Activated naive CD4-positive, alpha-beta T cell (primary cell): ENCODE measurements around the gene MDFI.
"Not testable (repeated sequence)": the region's sequence is repeated elsewhere in the genome, so short reads cannot be mapped to it uniquely, and the experiment has no call there.

Experiments used
- DNase-seq, 4 experiments: peaks; one replicate each; lab custom pipeline; 2025; lab: John Stamatoyannopoulos, UW

MDFI gene

DNA sequence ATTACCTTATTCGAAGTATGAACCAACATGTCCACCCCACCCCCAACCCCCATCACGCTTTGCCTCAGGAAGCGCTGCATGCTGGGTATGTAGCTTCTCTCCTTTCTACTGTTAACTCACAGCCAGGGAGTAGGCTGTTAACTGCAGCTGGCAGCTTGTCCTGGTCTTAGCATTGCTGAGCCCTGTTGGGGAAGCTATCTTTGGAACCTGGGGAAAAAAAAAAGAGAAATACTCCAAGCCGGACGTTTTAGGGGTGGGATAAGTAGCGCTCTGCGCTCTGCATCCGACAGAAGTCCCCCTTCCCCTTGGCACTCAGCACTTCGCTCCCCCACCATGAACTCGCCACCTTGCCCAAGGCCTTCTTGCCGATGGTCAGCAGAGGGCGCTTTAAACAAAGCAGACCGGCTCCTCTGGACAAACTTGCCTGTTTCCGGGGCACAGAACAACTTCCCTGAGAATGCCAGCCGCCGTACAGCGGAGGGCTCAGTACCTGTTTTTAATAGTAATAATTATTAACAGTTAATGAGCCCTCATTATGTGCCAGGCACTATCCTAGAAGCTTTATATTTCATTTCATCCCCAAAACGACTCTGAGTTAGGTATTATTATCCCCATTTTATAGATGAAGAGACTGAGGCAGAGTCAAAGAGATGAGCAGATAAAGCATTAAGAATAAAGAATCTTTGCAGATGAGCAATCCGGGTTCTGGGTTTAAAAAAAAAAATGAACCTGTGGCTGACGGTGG, 35.2 kb upstream of the MDFI start:
- peak; percentile 27 to 54 (median 42) for DNase-seq

DNA sequence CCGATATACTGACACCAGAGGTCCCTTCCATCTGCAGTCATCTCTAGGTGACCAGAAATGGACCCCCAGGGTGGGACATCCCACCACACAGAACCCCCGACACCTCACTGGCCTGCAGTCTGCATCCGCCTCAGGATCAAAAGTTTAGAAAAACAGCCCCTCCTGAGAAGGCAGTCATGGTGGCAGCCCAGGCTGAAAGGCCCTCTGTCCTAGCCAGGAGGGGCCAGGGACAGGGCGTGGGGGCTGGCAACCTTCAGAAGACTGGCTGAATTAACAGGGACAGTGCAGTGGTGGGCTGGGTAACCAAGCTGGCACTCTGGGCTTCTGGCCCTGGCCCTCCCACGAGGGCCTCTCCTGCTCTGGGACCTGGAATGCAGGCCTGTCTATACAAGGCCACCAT, 34.3 kb upstream of the MDFI start:
- DNase-seq = no peak

DNA sequence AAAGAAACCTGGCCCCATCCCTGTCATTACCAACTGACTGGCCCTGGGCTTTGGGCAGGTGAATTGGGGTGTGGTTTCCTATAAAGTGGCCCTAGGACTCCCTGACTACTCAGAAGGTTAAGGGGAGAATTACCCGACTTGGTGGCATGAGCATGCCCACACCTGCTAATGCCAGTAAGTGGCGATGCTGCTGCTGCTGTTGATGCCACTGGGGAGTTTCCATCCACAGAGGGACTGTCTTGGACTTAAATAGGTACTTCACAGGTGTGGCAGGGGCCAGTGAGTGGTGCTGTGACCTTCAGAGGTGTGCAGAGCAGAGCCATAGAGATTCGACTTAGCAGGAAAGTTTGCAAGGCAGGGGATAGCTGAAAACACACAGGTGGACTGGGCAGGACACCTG, 32.6 kb upstream of the MDFI start:
- DNase-seq = no peak

DNA sequence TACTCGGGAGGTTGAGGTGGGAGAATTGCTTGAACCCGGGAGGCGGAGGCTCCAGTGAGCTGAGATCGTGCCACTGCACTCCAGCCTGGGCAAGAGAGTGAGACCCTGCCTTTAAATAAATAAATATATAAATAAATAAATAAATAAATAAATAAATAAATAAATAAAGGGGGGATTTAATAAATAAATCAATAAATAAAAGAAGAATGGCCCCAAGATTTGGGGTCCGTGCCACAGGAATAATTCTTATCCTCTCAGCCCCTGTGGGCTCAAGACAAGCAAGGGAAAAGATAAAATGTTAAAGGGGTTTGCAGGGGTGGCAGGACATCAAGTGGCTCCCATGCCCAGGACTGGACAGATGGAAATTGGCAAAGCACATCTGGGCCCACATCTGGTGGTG, 31.2 kb upstream of the MDFI start:
- no peak for DNase-seq

DNA sequence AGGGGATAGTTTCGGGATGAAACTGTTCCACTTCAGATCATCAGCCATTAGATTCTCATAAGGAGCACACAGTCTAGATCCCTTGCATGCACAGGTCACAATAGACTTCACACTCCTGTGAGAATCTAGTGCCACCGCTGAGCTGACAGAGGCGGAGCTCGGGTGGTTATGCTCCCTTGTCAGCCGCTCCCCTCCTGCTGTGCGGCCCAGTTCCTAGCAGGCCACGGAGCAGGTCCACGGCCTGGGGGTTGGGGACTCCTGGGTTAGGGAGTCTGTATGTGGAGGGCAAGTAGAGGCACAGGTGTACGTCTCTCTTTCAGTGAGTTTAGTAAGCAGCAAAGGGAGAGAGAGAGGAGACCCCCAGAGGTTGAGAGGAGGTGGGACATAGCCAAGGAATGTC, 30.5 kb upstream of the MDFI start:
- no peak for DNase-seq

DNA sequence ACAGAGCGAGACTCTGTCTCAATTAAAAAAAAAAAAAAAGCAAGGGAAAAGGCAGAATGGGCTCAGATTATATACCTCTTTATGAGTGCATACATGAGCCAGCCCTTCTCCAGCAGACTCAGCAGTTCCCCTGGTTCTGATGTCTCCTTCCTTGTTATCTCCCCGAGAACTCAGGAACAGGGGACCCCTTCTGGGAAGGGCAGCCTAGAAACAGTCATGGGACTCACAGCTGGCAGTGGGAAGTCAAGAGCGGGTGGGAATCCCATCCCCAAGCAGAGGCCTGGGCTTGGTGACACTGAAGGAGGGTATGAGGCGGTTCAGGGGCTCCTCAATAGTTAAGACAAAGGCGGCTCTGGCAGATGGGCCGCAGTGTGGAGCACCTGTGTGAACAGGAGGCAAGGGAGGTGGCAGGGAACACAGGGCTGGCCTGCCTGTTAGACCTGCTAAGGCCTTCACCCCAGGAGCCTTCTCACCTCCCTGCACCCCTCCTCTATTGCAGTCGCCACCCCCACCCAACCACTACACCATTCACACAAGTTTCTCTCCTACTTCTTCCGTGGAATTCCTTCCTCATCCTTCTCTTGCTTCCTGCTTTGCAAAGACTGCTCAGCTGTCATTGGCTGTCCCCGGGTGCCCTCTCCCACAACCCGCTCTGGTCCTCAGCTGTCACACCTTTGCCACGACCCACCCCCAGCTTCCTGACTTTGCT, 29.7 kb upstream of the MDFI start:
- no peak for DNase-seq

DNA sequence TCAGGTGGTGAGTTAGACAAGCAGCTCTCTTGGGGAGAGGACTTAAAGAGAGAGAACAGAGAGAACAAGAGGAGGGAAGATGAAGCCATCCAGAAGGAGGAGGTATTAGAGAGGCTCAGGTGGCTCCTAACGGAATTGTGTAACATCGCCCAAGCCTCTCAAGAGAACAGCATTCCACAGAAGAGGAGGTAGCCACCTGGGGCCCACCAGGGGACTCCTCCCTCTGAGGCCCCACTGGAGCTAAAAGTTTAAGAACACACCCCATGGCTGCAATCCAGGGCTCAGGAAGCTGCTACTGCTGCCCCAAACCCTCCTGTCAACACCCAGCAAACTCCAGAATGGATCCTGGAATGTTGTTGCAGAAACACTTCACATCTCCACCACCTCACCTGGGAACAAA, 23.6 kb upstream of the MDFI start:
- no peak for DNase-seq

DNA sequence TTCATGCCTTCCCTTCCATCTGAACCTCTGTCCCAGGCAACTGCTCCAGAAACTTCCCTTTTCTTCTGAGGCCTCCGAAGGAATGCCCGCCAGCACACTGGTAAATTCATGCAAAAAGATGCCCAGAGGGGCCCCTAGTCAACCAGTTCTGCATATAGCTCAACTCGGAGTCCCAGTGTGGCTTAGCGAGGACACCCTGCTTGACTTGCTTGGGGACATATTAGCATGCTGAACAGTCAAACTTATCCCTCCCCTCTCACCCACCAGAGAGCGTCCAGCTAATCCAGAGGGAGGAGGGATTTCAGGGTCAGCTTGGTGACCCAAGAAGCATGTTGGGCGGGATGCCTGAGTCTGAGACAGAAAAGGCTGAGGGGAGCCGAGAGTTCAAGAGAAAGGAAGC, 23.0 kb upstream of the MDFI start:
- no peak for DNase-seq

DNA sequence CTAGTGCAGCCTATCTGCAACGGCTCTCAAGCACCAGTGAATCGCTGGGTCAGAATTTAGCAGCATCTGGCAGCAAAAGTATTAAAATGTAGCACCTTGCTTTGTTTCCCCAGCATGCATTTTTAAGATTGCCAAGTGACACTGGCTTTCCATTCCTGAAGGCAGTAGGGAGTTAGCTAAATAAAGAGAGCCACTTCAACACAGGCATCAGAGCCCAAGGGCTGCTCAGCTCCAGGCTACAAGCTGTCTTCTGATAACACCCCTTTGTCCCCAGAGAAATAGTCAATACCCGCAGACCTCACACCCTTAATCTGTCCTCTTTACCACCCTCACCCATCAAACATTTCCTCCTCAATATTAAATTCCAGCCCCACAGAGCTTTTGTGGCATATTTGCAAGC, 19.7 kb upstream of the MDFI start:
- DNase-seq = no peak

DNA sequence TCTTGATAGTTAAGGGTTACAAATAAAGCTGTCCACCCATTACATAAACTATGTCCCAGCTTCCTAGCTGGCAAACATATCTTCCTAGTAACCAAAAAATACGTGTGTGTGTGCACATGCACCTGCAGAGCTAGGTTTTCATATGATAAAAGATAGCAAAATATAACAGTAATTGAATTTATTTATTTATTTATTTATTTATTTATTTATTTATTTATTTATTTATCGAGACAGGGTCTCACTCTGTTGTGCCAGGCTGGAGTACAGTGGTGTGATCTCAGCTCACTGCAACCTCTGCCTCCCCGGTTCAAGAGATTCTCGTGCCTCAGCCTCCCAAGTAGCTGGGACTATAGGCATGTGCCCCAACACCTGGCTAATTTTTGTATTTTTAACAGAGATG, 19.1 kb upstream of the MDFI start:
- not testable (repeated sequence) for DNase-seq

DNA sequence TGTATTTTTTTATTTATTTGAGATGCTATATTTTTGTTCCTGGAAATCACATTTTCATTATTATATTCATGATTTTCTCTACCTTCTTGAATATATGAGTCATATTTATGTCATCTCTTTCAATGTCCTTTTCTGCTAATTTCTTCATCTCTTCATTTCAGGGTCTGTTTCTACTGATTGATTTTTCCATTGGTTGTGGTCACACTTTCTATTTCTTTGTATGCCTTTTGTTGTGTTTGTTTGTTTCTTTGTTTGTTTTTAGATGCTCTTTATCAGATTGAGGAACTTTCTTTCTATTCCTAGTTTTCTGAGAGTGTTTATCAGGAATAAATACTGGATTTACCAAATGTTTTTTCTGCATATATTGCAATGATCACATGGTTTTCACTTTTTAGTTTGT, 16.9 kb upstream of the MDFI start:
- DNase-seq = no peak

DNA sequence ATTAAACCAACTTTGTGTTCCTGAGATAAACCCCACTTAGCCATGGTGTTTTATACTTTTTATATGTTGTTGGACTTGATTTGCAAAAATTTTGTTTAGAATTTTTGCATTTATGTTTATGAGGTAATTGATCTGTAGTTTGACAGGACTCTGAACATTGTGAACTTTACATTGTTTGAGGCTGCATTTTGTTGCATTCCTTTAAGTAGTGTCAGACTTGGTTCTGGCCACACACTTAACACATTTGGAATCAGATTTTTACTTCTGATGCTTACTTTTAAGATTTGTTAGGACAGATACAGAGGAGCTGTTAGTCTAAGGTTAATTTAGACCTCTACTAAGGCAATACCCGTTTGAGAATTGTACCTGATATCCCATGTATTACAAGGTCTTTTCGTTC, 16.5 kb upstream of the MDFI start:
- no peak for DNase-seq

DNA sequence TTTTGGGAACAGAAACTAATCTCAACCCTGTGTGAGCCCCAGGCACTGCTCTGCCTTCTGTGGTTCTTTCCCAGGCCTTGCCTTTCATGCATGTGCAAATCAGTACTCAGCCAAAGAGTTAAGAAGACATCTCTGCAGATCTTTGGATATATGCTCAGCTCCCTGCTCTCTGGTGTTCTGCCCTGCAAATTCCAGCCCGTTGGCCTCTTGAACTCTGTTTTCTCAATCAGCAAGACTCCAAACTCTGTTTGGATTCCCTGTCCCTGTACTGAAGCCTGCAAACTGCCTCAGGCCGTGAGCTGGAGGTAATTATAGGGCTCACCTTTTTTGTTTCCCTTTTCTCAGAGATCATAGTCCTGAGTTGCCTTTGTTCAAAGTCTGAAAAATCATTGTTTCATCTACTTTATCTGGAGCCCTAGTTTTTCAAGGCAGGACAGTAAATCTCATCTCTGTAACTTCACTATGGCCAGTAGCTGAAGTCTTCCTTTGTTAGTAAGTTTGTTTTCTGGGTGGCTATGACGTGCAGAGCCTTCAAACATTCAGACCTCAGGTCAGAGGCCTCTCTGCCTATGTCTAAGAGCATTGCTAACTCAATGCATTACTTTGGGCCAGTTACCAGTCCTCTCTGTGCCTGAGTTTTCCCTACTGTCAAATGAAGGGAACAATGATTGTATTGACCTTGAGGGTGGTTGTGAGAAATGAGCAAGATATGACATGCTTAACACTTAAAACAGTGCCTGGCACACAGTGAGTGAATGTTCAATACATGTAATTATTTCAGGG, 15.9 kb upstream of the MDFI start:
- no peak for DNase-seq

DNA sequence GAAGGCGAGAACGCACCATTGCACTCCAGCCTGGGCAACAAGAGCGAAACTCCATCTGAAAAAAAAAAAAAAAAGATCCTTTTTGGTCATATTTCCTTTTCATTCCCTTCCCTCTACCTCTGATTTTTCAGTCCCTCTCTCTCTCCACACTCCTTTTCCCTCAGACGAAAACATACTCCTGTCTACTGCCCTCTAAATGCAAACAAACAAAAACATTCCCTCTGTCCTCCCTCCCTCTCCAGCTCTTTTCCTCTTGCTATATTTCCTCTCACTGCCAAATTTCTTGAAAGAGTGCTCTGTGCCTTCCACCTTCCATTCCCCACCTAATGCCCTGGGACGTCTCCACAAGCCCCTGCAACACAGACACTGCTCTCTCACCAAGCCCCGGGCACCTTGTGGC, 14.9 kb upstream of the MDFI start:
- DNase-seq = no peak

DNA sequence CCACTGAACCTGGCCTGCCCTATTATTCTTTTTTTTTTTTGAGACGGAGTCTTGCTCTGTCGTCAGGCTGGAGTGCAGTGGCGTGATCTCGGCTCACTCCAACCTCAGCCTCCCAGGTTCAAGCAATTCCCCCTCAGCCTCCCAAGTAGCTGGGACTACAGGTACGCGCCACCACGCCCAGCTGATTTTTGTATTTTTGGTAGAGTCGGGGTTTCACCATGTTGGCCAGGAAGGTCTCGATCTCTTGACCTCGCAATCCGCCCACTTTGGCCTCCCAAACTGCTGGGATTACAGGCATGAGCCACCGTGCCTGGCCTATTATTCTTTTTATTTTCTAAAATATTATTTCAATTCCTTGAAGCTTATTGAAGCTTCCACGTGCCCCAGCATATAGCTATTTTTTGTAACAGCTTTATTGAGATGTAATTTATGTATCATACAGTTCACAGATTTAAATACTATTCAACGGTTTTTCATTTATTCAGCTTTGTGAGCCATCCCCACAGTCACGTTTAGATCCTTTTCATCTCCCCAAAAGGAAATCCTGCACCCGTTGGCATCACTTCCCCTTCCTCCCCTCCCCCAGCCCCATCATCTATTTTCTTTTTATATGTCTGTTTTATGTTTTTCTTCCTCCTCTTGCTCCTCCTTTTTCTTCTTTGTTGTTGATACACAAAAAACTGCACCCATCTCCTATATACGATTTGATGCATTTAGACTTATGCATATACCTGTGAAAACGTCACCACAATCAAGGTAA, 13.5 kb upstream of the MDFI start:
- no peak for DNase-seq

DNA sequence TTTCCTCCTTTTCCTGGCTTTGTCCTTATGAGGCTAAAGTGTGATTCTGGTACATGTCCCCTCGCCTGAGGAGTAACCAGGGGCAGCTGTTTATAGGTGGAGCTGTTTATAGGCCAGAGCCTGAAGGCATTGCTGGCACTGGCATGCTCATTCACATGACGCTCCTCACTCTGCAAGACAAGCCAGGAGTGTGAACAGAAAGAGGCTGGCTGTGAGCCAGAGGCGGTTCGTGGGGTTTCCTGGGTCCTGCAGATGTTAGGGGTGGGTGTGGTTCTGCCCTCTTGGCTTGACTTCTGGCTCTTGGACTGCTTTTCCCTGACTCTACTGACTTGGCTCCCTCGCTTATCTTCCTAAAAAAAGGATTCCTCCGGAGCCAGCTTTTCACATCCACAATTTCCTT, 12.8 kb upstream of the MDFI start:
- no peak for DNase-seq

DNA sequence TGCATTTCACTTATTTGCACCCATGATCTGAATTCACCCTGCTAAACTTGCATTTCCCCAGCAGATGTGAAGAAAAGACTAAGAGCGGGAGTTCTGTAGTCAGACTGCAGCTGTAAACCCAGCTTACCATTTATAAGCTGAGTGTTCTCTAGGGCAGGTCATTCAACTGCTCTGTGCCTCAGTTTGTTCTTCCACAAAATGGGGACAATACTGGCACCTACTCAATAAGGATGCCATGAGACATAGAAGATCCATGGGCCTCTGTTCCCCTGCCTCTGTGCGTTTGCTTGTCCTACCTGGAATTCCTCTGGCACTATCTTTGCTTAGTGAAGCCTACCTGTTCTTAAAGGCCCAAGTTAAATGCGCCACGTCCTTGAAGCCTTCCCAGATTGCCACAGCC, 12.2 kb upstream of the MDFI start:
- no peak for DNase-seq

DNA sequence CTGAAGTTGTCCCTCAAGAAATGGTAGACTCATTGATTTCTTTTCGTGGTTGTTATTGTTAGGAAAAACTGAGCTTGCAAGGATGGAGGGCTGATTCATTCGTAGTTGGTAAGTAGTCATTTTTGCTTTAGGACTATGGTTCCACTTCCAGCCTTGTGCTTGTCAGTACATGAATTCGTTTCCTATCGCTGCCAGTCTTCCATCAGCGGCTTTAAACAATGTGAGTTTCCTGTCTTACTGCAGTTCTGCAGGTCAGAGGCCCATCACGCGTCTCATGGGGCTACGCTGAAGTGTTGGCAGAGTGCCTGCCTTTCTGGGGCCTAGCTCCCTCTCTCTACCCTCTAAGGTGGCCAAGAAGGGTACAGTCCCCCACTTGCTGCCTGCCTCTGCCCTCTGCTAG, 11.4 kb upstream of the MDFI start:
- DNase-seq = no peak

DNA sequence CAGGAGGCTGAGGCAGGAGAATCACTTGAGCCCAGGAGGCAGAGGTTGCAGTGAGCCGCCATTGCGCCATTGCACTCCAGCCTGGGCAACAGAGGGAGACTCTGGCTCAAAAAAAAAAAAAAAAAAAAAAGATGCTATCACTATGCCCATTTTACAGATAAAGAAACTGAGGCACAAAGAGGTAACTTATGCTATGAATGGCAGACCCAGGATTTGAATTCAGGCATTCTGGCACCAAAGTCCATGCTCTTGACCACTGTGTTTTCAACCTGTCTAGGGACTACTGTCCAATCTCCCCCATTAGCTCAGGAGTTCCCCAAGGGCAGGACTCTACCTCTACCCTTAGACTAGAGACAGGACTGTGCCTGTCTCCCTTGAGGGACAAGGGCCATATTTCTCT, 9.1 kb upstream of the MDFI start:
- DNase-seq = no peak

DNA sequence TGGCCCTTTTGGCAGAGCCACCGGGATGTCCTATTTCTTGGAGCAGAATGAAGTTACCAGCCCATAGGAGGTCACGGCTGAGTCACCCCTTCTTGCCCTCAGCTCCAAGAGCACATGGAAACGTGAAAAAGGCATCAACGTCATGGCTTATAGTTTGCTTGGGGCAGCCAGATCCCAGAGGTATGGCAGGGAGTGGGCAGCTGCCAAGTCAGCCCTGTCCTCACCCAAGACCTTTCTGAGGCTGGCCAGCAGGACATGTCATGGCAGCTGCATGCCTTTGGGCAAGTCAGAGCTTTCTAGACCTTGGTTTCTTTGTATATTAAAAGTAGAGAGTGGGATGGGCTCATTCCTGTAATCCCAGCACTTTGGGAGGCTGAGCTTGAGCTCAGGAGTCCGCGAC, 8.2 kb upstream of the MDFI start:
- no peak for DNase-seq

DNA sequence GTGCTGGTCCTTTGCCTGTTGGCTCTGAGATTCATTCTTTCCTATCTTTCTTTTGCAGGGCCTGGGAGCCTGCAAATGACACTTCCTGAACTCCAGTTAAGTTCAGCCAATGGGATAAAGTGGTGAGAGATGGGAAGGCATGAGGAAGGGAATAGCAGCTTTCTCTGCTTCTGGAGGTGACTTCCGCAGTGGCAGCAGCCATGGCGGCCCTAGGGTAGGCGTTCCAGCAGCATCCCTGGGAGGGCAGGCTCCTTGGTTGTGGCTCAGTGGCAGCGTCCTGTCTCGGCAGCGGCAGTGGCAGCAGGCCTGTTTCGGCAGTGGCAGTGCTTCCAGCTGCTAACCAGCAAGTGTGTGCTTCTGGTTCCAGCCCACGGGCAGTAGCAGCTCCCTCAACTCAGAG, 7.3 kb upstream of the MDFI start:
- no peak for DNase-seq

DNA sequence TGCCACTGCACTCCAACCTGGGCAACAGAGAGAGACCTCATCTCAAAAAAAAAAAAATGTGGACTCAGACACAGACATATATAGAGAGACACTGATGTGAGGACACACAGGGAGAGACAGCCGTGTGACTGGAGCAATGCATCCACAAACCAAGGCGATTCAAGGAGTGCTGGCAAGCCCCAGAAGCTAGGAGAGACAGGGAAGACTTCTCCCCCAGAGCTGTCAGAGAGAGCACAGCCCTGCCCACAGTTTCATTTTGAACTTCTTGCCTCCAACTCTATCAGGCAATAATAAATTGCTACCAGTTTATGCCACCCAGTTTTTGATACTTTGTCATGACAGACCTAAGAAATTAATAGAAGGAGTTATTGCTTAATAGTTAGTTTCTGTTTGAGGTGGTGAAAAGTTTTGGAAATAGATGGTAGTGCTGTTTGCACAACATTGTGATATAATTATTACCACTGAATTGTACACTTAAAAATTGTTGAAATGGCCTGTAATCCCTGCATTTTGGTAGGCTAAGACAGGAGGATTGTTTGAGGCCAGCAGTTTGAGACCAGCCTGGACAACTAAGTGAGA, 5.1 kb upstream of the MDFI start:
- DNase-seq = no peak
